Activated naive CD4-positive, alpha-beta T cell treated with anti-CD3 and anti-CD28 coated beads, Interleukin-2, amount 50 U/mL, for 72 hours (primary cell): ENCODE data around the gene ARHGDIB. TPM values are rescaled to one million over a fixed set of nuclear protein-coding genes. Genes with fewer than 3 reads are reported as not detected.

ENCODE experiments used
- ATAC-seq, 2 donors: fragments of 150-1000 bp; cut with Tn5 transposase; 2 replicates each; pipeline ENCODE4 v1.10.0; 2021; ENCODE audit warnings: mild to moderate bottlenecking in 2 of 2, moderate library complexity in 2 of 2
- DNase-seq, 2 donors: peaks; one replicate each; pipeline ENCODE4 v3.0.0; 2021 to 2022; ENCODE audit warnings: low spot score in 2 of 2
- H3K27ac Mint-ChIP-seq, 2 donors: one replicate each; pipeline ENCODE4 v1.8.0; 2022; ENCODE audit warnings: mild to moderate bottlenecking in 2 of 2, mixed read lengths in 2 of 2
- H3K36me3 Mint-ChIP-seq, 2 donors: one replicate each; pipeline ENCODE4 v1.8.0; 2022; ENCODE audit warnings: mixed read lengths in 2 of 2
- H3K9me3 Mint-ChIP-seq, 2 donors: one replicate each; pipeline ENCODE4 v1.8.0; 2022; ENCODE audit warnings: mixed read lengths in 2 of 2
- total RNA-seq, 2 donors: library from RNA; stranded (reverse); gene quantifications; one replicate each; pipeline ENCODE4 v1.2.3, GENCODE V29; 2022

The ARHGDIB gene
- total RNA-seq, 2 donors from 2014 or later: 667 to 811 TPM

- Mint-ChIP-seq H3K36me3 (peaks cover 44 to 60% of the 10 kb centered on the region in 2 donors), H3K9me3 (no peaks in the 10 kb centered on the region), H3K27ac (peak overlapping the region; percentile 92 to 98)
- ATAC-seq: peak; percentile 10 to 31
- no peak for DNase-seq
Observed at GRCh38 chr12:14950982-14951746, 10.2 kb downstream of the ARHGDIB start.

GRCh38 chr12:14950421-14950820 lies 11.0 kb downstream of the ARHGDIB start:
- Mint-ChIP-seq H3K9me3 (no peaks in the 10 kb centered on the region), H3K36me3 (peaks cover 51 to 68% of the 10 kb centered on the region in 2 donors), H3K27ac (peak overlapping the region; percentile 92 to 98)
- no peak for DNase-seq
- ATAC-seq: peak; percentile 54 to 74

- no peak for ATAC-seq
- no peaks in the 10 kb centered on the region for H3K9me3 Mint-ChIP-seq
- peak overlapping the region; percentile 92 to 98 for H3K27ac Mint-ChIP-seq
- DNase-seq: no peak
- H3K36me3 Mint-ChIP-seq: peaks cover 59 to 76% of the 10 kb centered on the region in 2 donors
Observed at GRCh38 chr12:14949631-14950030, 11.8 kb downstream of the ARHGDIB start.

- Mint-ChIP-seq H3K27ac (peak overlapping the region; percentile 91 to 92), H3K9me3 (no peaks in the 10 kb centered on the region), H3K36me3 (peaks cover 58 to 79% of the 10 kb centered on the region in 2 donors)
- ATAC-seq: peak; percentile 71 to 74
- DNase-seq: peak in 1 of 2 donors; percentile 37
Observed at GRCh38 chr12:14948672-14949071, 12.7 kb downstream of the ARHGDIB start.

DNA sequence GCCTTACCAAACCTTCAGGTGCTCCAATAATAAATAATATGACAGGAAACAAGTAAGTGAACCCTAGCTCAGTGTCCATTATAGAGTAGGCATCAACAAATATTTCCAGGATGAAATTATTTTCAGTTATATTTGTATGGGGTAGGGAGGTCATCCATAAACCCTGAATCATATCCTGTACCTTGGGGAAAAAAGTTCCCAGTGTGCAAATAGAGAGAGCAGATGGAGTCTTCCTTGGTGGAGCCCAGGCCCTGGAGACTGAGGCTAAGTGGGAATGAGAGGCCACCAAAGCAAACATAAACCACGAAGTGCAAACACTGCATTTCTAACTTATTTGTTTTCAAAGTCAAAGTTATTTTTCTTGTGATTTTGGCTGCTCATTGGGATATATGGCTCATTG lies 14.5 kb downstream of the ARHGDIB start:
- DNase-seq (no peak), ATAC-seq (no peak)
- Mint-ChIP-seq H3K36me3 (peaks cover 71 to 86% of the 10 kb centered on the region in 2 donors), H3K27ac (peak overlapping the region; percentile 92 to 97), H3K9me3 (no peaks in the 10 kb centered on the region)

DNA sequence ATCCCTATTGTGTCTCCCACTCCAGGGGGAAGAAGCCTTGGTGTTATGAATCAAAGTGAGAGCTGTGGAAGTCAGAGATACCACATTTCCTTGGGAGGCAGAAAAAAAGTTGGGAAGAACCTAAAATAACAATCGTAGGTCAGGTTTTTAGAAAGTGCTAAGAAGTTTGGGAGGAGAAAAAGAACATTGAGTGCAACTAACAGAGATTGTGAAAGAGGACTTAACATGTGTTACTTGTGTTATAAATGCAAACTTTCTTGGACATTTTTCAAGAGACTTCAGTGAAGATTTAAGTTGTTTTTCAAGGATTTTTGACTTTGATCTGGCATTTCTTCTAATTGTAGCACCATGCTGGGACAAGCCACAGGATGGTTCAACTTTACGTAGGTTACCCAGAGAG lies 15.2 kb downstream of the ARHGDIB start:
- no peaks in the 10 kb centered on the region for H3K9me3 Mint-ChIP-seq
- no peak for DNase-seq
- H3K27ac Mint-ChIP-seq: peak overlapping the region; percentile 92
- ATAC-seq: no peak
- peaks cover 73 to 88% of the 10 kb centered on the region in 2 donors for H3K36me3 Mint-ChIP-seq

DNA sequence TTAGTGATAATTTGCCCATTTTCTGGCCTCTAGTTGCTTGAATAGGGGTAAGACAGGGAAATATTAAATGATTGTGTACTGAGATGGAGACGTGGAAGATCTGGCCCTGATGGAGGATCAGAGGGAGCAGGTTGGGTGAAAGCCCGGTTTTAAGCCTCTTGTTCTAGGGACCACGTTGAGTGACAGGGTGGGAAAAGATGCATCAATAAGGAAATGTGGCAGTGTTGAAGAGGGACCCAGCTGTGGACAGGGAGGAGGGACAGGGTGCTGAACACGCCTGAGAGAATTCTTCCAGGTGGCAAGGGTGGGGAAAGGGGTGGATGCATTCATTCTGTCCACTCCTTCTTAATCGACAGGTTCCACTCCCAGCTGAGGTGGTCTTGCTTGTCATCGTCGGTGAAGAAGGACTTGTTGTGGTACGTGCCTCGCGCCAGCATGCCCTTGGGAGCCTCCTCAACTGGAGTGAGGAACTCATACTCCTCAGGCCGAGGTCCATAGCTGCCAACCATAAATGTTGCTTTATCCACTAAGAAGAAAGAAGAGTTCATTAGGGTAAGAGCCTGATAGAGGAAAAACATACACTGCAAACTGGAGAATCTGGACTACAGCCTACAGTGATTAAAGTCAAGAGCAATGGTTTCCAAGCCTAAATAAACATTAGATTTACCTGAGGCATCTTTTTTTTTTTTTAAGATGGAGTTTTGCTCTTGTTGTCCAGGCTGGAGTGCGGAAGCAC lies 19.0 kb downstream of the ARHGDIB start:
- Mint-ChIP-seq H3K9me3 (peaks cover 0 to 5% of the 10 kb centered on the region in 2 donors), H3K27ac (peak overlapping the region in 1 of 2 donors; percentile 70), H3K36me3 (peaks cover 60 to 89% of the 10 kb centered on the region in 2 donors)
- ATAC-seq: no peak
- DNase-seq: no peak

- peaks cover 0 to 8% of the 10 kb centered on the region in 2 donors for H3K9me3 Mint-ChIP-seq
- no peak overlapping the region for H3K27ac Mint-ChIP-seq
- no peak for DNase-seq
- H3K36me3 Mint-ChIP-seq: peaks cover 55 to 88% of the 10 kb centered on the region in 2 donors
- no peak for ATAC-seq
Observed at GRCh38 chr12:14941369-14941768, 20.0 kb downstream of the ARHGDIB start.

DNA sequence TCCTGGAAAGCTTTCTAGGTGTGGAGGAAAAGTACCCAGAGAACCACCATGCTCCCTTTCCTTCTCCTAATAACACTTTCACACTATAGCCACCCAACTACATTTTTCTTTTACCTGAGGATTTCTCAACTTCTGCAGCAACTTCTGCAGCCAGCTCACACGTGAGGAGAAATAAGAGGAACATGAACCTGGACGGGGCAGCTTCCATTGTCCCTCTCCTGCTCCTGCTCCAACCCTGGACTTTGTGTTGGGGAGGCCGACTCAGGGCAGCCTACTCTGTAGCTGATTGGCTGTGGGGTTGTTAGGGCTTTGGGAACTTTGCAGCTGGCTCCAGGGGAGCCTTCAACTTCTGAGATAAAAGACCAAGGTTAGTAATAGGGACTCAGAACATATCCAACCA lies 23.1 kb downstream of the ARHGDIB start, which contains the start of gene ERP27:
Gene ERP27, minus strand, starts transcription at position 237 of the 400 bp plus-strand sequence. Its CDS starts 29 bp downstream, at position 208.
- Mint-ChIP-seq H3K27ac (peak within 1 kb of the TSS; percentile 45 to 93), H3K9me3 (peaks cover 0 to 8% of the 10 kb centered on the region in 2 donors), H3K36me3 (peaks cover 32 to 70% of the 10 kb centered on the region in 2 donors)
- DNase-seq (no peak), ATAC-seq (no peak)

DNA sequence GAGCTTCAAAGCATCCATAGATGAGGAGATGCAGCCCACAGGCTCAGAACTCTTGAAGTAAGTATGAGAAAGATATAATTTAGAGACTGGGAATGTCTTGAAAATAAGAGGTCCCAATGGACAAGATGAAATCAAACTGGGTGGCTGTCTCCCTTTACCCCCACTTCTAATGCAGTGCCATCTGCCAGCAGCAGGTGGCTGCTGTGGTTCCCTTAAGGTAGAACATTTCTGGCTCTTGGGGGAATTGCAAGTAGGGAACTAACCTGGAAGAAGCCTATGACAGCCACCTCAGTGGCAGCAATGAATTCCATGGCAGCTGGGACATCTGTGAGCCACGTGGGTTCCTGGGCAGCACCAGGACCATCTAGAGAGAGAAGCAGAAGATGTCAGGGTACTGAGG lies 23.7 kb downstream of the ARHGDIB start:
- DNase-seq: no peak
- Mint-ChIP-seq H3K36me3 (peaks cover 29 to 73% of the 10 kb centered on the region in 2 donors), H3K27ac (peak overlapping the region; percentile 45 to 93), H3K9me3 (peaks cover 0 to 8% of the 10 kb centered on the region in 2 donors)
- peak; percentile 25 to 61 for ATAC-seq

- no peak for DNase-seq
- H3K9me3 Mint-ChIP-seq: peaks cover 0 to 8% of the 10 kb centered on the region in 2 donors
- ATAC-seq: no peak
- H3K36me3 Mint-ChIP-seq: peaks cover 24 to 66% of the 10 kb centered on the region in 2 donors
- H3K27ac Mint-ChIP-seq: peak overlapping the region in 1 of 2 donors; percentile 45
Observed at GRCh38 chr12:14937014-14937413, 24.4 kb downstream of the ARHGDIB start.

DNA sequence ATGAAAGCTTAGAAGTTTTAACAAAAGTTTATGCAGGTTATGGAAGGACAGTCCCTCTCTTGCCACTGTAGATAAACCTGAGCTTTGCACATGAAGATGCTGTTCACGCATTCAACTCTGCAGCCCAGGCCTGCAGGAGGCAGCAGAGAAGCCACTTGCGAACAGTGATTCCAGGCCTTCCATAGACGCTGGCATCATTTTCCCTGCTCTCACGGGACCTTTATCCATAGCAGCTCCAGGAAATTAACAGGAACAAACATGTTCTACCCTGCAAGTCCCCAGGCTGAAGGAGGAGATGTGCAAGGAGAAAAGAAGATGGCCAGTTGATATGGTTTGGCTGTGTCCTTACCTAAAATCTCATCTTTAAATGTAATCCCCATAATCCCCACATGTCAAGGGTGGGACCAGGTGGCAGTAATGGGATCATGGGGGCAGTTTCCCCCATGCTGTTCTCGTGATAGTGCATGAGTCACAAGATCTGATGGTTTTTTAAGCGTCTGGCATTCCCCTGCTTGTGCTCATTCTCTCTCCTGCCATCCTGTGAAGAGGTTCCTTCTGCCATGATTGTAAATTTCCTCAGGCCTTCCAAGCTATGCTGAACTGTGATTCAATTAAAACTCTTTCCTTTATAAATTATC lies 25.1 kb downstream of the ARHGDIB start:
- peak overlapping the region in 1 of 2 donors; percentile 45 for H3K27ac Mint-ChIP-seq
- peaks cover 20 to 59% of the 10 kb centered on the region in 2 donors for H3K36me3 Mint-ChIP-seq
- ATAC-seq (no peak), DNase-seq (no peak)
- H3K9me3 Mint-ChIP-seq: peaks cover 0 to 8% of the 10 kb centered on the region in 2 donors

GRCh38 chr12:14935031-14935430 lies 26.4 kb downstream of the ARHGDIB start:
- Mint-ChIP-seq H3K36me3 (peaks cover 19 to 46% of the 10 kb centered on the region in 2 donors), H3K27ac (no peak overlapping the region), H3K9me3 (peaks cover 0 to 8% of the 10 kb centered on the region in 2 donors)
- ATAC-seq: no peak
- DNase-seq: no peak

GRCh38 chr12:14934511-14934910 lies 26.9 kb downstream of the ARHGDIB start:
- peaks cover 0 to 8% of the 10 kb centered on the region in 2 donors for H3K9me3 Mint-ChIP-seq
- H3K27ac Mint-ChIP-seq: no peak overlapping the region
- H3K36me3 Mint-ChIP-seq: peaks cover 14 to 41% of the 10 kb centered on the region in 2 donors
- ATAC-seq (no peak), DNase-seq (no peak)

DNA sequence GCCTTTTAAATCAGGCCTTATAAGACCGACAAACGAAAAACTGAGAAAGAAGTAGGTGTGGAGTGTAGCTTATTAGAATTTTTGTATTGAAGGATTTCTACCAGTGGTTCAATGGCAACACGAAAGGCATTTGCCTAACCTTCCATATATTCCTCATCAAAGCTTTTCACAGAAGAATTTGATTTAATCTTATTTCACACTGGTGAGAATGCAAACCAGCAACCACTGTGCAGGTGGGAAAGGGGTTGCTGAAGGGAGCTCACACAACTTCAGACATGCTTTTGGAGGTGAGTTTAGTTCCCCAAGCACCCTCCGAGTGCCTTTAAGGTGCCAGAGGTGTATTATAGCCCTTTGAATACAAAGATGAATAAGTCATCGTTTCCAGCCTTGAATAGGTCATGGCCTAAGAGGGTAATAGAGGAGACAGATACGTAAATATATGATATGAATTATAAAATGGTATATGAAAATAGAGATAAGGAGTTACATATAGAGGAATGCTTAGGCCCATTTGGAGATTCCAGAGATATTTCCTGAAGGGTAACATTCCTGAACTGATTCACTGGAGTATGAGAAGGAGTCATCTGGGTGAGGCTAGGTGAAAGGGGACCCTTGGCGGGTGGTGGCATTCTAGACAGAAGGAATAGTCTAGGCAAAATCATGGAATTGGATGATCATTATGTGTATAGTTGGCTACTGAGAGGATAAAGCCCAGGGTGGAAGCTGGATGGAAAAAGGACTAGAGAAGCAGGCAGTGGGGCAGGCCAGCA lies 29.4 kb downstream of the ARHGDIB start:
- peak overlapping the region in 1 of 2 donors; percentile 4 for H3K27ac Mint-ChIP-seq
- ATAC-seq: no peak
- peaks cover 1 to 18% of the 10 kb centered on the region in 2 donors for H3K36me3 Mint-ChIP-seq
- no peaks in the 10 kb centered on the region for H3K9me3 Mint-ChIP-seq
- no peak for DNase-seq

GRCh38 chr12:14931359-14931758 lies 30.0 kb downstream of the ARHGDIB start:
- Mint-ChIP-seq H3K9me3 (no peaks in the 10 kb centered on the region), H3K27ac (no peak overlapping the region), H3K36me3 (peaks cover 0 to 12% of the 10 kb centered on the region in 2 donors)
- DNase-seq (no peak), ATAC-seq (no peak)
